Rectal smooth muscle tissue (tissue), 1 donor: ENCODE measurements around the gene USF2.
"Not testable (repeated sequence)": the region's sequence is repeated elsewhere in the genome, so short reads cannot be mapped to it uniquely, and the experiment has no call there.

Experiments used
- H3K27ac ChIP-seq: one replicate; pipeline ENCODE4 v1.7.0; 2013; ENCODE audit warnings: low read depth, low read length, inconsistent platforms
- H3K27me3 ChIP-seq: one replicate; pipeline ENCODE4 v1.7.0; 2013; ENCODE audit warnings: low read length; ENCODE audit not compliant: control insufficient read depth, insufficient read depth
- H3K36me3 ChIP-seq: one replicate; pipeline ENCODE4 v1.7.0; 2013; ENCODE audit warnings: low read length; ENCODE audit not compliant: control insufficient read depth, insufficient read depth
- H3K4me1 ChIP-seq: one replicate; pipeline ENCODE4 v1.7.0; 2013; ENCODE audit warnings: low read length; ENCODE audit not compliant: control insufficient read depth, insufficient read depth
- H3K4me3 ChIP-seq: one replicate; pipeline ENCODE4 v1.7.0; 2013; ENCODE audit warnings: low read length
- H3K9ac ChIP-seq: one replicate; pipeline ENCODE4 v1.7.0; 2013; ENCODE audit warnings: low read length

USF2 gene

DNA sequence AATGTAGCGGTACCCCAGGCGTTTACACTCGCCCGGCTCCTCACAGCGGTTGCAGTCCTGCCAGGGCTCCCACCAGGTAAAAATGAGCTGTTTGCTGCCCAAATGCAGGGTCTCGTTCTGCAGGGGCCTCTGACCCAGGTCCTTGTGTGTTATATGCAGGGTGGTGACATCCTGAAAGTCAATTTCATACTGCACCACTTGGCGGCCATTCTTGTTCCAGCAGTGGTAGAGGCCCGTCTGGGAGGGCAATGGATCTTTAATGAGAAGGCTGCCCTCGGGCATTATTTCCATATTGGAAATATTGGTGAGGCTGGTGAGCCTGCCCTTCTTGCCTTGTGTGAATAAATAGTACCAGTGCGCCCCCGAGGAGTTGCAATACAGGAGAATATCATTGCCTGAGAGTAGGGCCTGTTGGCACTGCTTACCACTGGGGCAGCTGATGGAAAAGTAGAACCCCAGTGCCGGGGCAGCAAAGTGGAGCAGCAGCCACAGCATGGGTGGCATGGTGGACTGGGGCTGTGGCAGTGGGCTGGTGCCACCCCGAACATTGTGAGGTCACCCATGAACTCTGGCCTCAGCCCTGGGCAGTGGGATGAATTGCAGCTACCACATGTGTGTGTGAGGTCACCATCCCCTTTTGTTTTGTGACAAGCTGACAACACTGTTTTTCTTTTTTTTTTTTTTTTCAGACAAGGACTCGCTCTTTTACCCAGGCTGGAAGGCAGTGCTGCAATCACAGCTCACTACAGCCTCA lies 40.4 kb upstream of the USF2 start, which contains the start of gene FAM187B:
TSS of gene FAM187B (minus strand) at position 563 of the 754 bp plus-strand sequence. CDS start at position 504, 59 bp downstream.
- Histone ChIP-seq H3K27me3 (no peaks in the 10 kb centered on the region), H3K36me3 (no peaks in the 10 kb centered on the region), H3K4me1 (no peaks in the 10 kb centered on the region), H3K4me3 (no peak within 1 kb of the TSS), H3K27ac (no peak within 1 kb of the TSS), H3K9ac (no peak within 1 kb of the TSS)

DNA sequence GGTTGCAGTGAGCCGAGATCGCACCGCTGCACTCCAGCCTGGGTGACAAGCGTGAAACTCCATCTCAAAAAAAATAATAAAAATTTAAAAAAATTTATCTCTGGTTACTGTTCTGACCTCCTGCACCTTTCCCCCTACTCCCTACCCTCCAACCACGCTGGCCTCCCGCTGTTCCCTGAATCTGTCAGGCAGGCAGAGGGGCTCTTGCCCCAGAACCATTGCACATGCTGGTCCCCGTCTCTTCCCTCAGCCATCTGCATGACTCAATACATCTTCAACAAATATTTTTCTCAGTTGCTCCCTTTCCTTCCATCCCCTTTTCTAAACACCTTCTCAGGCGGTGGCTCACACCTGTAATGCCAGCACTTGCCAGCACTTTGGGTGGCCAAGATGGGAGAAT lies 39.2 kb upstream of the USF2 start:
- Histone ChIP-seq H3K27ac (no peak overlapping the region), H3K27me3 (no peaks in the 10 kb centered on the region), H3K4me3 (no peak overlapping the region), H3K9ac (no peak overlapping the region), H3K4me1 (no peaks in the 10 kb centered on the region), H3K36me3 (no peaks in the 10 kb centered on the region)

DNA sequence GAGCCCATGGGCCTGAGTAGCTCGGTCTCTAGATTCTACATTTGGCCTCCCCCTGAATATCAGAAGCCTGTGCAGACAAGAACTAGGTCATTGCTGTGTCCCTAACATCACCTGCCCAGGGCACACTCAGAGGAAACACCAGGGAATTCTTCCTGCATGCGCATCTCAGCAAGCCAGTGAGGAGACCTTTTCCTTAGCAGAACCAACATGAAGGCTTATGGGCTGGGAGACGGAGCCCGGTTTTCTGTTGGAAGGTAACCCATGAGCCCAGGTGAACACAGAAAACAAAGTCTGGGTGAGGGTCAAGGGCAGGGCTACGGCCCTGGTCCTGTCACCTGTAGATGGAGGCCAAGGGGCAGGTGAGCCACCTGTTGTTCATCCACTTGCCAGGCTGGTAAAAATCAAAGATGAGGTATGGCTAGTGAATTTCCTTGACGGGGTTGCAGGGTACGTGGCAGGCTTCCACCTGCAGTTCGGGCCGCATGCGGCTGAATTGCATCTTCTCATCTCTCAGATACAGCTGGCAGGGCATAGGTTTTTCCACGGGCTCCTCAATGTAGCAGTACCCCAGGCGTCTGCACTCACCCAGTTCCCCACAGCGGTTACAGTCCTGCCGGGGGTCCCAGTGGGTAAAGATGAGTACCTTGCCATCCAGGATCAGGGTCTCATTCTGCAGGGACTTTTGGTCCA lies 36.7 kb upstream of the USF2 start:
- Histone ChIP-seq H3K36me3 (no peaks in the 10 kb centered on the region), H3K4me1 (no peaks in the 10 kb centered on the region), H3K27me3 (no peaks in the 10 kb centered on the region), H3K27ac (no peak overlapping the region), H3K4me3 (no peak overlapping the region), H3K9ac (no peak overlapping the region)

DNA sequence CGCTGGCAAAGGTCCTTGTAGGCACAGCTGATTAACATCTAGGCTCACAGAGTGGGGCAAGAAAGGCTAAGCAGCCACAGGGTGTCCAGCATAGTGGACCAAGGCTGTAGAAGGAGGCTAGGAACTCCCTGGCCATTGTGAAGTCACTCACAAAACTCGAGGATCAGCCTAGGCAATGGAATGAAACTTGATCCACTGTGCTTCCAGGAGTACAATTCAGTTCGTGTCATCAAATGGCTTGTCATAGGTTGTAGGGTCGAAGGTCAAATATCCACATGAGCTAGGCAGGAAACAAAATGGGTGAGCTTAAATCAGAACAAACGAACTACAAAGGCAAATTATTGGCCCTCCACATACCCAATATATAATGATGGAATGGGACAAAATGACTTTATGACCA lies 35.9 kb upstream of the USF2 start:
- Histone ChIP-seq H3K36me3 (no peaks in the 10 kb centered on the region), H3K27me3 (no peaks in the 10 kb centered on the region), H3K9ac (no peak overlapping the region), H3K27ac (no peak overlapping the region), H3K4me3 (no peak overlapping the region), H3K4me1 (no peaks in the 10 kb centered on the region)

DNA sequence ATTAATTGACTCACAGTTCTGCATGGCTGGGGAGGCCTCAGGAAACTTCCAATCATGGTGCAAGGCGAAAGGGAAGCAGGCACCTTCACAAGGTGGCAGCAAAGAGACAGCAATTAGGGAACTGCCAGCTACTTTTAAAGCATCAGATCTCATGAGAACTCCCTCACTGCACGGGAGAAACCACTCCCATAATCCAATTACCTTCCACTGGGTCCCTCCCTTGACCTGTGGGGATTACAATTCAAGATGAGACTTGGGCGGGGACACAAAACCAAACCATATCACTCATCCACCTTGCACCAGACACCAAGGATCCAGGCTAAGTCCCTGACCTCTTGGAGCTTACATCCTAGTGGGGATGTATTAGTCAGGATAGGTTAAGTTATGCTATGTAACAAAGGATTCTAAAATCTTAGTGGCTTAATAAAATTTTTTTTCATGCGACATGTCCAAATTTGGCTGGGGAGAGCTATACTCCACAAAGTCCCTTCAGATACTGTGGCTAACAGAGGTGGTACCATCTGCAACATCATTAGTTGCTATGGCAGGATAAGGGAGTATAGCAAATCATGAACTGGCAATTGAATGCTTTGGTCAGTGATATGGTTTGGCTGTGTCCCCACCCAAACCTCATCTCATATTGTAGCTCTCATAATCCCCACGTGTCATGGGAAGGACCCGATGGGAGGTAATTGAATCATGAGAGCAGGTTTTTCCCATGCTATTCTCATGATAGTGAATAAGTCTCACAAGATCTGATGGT lies 31.9 kb upstream of the USF2 start:
- Histone ChIP-seq H3K27me3 (no peaks in the 10 kb centered on the region), H3K9ac (no peak overlapping the region), H3K27ac (no peak overlapping the region), H3K4me1 (no peaks in the 10 kb centered on the region), H3K36me3 (no peaks in the 10 kb centered on the region), H3K4me3 (no peak overlapping the region)

DNA sequence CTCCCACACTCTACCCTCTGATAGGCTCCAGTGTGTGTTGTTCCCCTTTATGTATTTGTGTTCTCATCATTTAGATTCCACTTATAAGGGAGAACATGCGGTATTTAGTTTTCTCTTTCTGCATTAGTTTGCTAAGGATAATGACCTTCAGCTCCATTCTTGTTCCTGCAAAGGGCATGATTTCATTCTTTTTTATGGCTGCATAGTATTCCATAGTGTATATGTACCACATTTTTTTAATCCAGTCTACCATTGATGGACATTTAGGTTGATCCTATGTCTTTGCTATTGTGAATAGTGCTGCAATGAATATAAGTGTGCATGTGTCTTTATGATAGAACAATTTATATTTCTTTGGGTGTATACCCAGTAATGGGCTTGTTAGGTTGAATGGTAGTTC lies 29.2 kb upstream of the USF2 start:
- not testable (repeated sequence) for H3K27me3 ChIP-seq, H3K36me3 ChIP-seq, H3K27ac ChIP-seq

DNA sequence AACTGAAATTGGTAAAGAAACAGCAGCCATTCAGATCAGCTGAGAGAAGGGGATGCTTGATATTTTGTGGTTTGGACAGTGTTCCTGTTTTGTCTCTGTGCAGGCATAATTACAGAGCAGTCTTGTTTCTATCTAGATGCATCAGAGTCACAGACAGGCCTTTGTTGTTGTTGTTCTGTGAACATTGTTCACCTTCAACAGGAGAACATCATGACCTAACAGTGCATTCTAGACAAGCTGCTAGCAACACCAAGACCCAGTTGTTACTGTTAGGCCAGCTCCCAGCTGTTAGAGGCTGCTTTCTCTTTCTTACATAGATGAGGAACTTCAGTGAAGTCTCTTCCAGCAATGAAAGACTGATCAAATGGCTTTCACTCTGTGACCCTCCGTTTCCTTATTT lies 28.4 kb upstream of the USF2 start:
- no peak overlapping the region for H3K4me3 ChIP-seq
- H3K27ac ChIP-seq: no peak overlapping the region
- H3K4me1 ChIP-seq: no peaks in the 10 kb centered on the region
- no peak overlapping the region for H3K9ac ChIP-seq
- no peaks in the 10 kb centered on the region for H3K27me3 ChIP-seq
- H3K36me3 ChIP-seq: no peaks in the 10 kb centered on the region

More for the DNA sequence above, 29.2 kb upstream of the USF2 start:
- H3K4me3 ChIP-seq, H3K4me1 ChIP-seq, H3K9ac ChIP-seq: not testable (repeated sequence)

DNA sequence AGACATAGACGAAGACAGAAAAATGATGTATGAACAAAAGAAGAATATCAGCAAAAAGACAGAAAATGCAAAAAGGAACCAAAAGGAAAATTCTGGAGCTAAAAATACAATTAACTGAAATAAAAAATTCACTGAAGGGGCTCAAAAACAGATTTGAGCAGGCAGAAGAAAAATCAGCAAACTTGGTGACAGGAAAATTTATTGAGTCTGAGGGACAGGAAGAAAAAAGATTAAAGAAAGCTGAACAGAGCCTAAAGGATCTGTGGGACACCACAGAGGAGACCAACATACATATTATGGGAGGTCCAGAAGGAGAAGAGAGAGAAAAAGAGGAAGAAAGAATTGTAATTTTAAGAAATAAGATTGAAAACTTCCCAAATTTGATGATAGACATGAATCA lies 27.3 kb upstream of the USF2 start:
- Histone ChIP-seq H3K4me3 (no peak overlapping the region), H3K4me1 (no peaks in the 10 kb centered on the region), H3K27me3 (no peaks in the 10 kb centered on the region), H3K27ac (no peak overlapping the region), H3K9ac (no peak overlapping the region), H3K36me3 (no peaks in the 10 kb centered on the region)

DNA sequence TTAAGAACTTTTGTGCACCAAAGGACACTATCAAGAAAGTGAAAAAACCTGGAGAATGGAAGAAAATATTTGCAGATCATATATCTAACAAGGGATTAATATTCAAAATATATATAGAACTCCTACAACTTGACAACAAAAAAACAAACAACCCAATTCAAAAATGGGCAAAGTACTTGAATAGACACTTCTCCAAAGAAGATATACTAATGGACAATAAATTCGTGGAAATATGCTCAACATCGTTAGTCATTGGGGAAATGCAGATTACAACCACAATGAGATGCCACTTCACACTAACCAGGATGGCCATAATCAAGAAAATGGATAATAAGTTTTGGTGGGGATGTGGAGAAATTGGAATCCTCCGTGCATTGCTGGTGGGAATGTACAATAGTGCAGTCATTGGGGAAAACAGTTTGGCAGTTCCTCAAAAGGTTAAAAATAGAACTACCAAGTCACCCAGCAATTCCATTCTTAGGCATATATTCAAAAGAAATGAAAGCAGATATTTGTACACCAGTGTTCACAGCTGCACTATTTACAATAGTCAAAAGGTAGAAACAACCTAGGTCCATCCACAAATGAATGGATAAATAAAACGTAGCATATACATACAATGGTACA lies 22.2 kb upstream of the USF2 start:
- peaks cover 7% of the 10 kb centered on the region for H3K27me3 ChIP-seq
- no peak overlapping the region for H3K27ac ChIP-seq
- no peaks in the 10 kb centered on the region for H3K4me1 ChIP-seq
- H3K9ac ChIP-seq: no peak overlapping the region
- no peaks in the 10 kb centered on the region for H3K36me3 ChIP-seq
- no peak overlapping the region for H3K4me3 ChIP-seq

DNA sequence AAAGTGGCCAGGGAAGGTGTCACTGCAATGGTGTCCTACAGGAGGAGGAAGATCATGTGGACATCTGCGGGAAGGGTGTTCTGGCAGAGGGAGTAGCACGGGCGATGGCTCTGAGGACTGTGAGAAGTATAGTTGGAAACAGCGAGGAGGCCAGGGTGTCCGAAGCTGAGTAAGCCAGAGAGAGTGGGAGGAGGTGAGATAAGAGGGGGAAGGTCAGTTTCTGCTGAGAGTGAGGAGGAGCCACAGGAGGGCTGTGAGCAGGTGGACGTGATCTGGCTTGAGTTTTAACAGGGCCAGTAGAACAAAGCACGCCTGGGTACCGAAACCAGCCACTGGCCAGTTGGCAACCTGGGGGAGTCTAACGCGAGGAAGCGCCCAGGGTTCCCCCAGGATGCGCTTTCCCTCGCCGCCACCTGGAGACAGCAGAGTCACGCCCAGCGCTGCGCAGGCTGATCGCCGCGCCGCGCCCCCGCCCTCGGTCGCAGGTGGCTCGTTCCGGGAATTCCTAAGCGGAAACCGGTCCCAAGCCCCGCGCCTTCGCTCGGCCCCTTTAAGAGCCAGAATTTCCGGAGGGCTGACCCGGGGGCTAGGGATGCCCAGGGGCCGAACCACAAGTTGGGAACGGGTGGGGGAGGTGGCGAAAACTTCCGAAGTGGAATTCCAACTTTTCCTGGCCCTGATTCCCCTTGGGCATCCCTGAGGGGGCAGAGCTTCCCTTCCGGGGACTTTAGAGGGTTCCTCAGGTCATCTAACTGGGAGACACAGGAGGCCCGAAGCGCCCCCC lies 21.0 kb upstream of the USF2 start:
- H3K27ac ChIP-seq: no peak overlapping the region
- peaks cover 7% of the 10 kb centered on the region for H3K27me3 ChIP-seq
- no peak overlapping the region for H3K9ac ChIP-seq
- H3K4me3 ChIP-seq: peak overlapping the region; percentile 79
- no peaks in the 10 kb centered on the region for H3K36me3 ChIP-seq
- no peaks in the 10 kb centered on the region for H3K4me1 ChIP-seq

DNA sequence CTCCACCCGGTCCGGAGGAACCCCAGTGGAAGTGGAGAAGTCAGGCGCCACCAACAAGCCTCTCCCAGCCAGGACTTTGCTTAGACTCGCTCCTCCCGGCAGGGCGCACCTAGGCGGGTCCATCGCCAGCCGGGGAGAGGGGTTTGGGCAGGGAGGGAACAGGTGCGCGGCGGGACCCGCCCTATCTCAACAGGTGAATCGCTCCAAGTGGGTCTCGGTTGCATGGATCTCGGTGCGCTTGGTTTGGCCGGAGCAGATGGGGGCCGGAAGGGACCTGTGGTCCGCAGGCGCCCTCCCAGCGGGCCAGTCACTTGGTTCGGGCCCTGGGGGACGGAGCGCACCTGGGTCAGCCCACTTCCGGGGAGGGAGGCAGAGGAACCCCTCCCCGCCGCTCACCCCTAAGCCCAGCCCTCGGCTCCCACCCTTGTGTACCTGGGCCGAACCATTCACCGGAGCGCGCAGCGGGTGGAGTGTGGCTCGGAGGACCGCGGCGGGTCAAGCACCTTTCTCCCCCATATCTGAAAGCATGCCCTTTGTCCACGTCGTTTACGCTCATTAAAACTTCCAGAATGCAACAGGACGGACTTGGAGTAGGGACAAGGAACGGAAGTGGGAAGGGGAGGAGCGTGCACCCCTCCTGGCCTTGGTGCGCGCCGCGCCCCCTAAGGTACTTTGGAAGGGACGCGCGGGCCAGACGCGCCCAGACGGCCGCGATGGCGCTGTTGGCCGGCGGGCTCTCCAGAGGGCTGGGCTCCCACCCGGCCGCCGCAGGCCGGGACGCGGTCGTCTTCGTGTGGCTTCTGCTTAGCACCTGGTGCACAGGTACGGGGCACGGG lies 20.2 kb upstream of the USF2 start, which contains the start of gene LSR:
TSS of gene LSR (plus strand) at position 693 of the 836 bp plus-strand sequence. CDS start at position 714, 21 bp downstream.
- Histone ChIP-seq H3K36me3 (no peaks in the 10 kb centered on the region), H3K27ac (no peak within 1 kb of the TSS), H3K4me3 (peak within 1 kb of the TSS; percentile 79), H3K4me1 (no peaks in the 10 kb centered on the region), H3K9ac (peak within 1 kb of the TSS; percentile 30), H3K27me3 (peaks cover 7% of the 10 kb centered on the region)
